Measurements from ENCODE around the gene FAM174C.

FAM174C gene

GRCh38 chr19:1226522-1227303 lies 48.6 kb upstream of the FAM174C start:
- H3K4me1 ChIP-seq (ENCODE audit: control insufficient read depth, insufficient read depth, low read length), result no peaks in the 10 kb centered on the region
- POLR2A ChIA-PET, result interaction anchor here (0.9 kb wide), 1 partner anchor 124 kb away, joined by 3 read pairs; no protein-coding TSS in a partner anchor
- peaks cover 0 to 66% of the 10 kb centered on the region in 2 experiments; a peak in 2 of 3 replicates for H3K36me3 ChIP-seq (ENCODE audit: control insufficient read depth in 2 of 2, insufficient read depth in 1 of 2, low read length in 2 of 2)
- H3K27ac ChIP-seq (ENCODE audit: extremely low read depth, low read depth, low read length), result no peak overlapping the region
- CTCF ChIA-PET, result no interaction called here
- H3K4me3 ChIP-seq (ENCODE audit: low read depth, low read length), result no peak overlapping the region
- TF ChIP-seq ZNF311 (tag by site-specific recombination; IDR thresholded peaks at IDR 0.05; ENCODE audit: borderline replicate concordance) (no peak), ZBTB8A (tag by site-specific recombination; IDR thresholded peaks at IDR 0.05) (no peak), ZNF449 (tag by site-specific recombination; IDR thresholded peaks at IDR 0.05) (peak; percentile 53), ZNF341 (tag by site-specific recombination; IDR thresholded peaks at IDR 0.05; ENCODE audit: low read depth) (no peak), ZNF133 (tag by site-specific recombination; IDR thresholded peaks at IDR 0.05) (no peak), TRIM28 (IDR thresholded peaks at IDR 0.05; ENCODE audit: borderline replicate concordance, low read length) (no peak), GLIS2 (tag by site-specific recombination; IDR thresholded peaks at IDR 0.05) (0 out of 2 replicates have a peak, but pooled peaks have one; percentile 3), KLF16 (tag by site-specific recombination; IDR thresholded peaks at IDR 0.05) (no peak), ZNF155 (tag by site-specific recombination; IDR thresholded peaks at IDR 0.05) (no peak), ZNF433 (tag by site-specific recombination; IDR thresholded peaks at IDR 0.05; ENCODE audit: low read depth) (no peak), SP7 (tag by site-specific recombination; IDR thresholded peaks at IDR 0.05) (no peak), ZNF391 (tag by site-specific recombination; IDR thresholded peaks at IDR 0.05; ENCODE audit: borderline replicate concordance, low read depth) (no peak), ZNF660 (tag by site-specific recombination; IDR thresholded peaks at IDR 0.05) (no peak), ZNF148 (tag by site-specific recombination; IDR thresholded peaks at IDR 0.05; ENCODE audit: borderline replicate concordance) (no peak), SALL2 (tag by site-specific recombination; IDR thresholded peaks at IDR 0.05; ENCODE audit: borderline replicate concordance) (no peak), HIC1 (tag by site-specific recombination; IDR thresholded peaks at IDR 0.05) (peak; percentile 64; the same call in 1 of the 2 replicates), KLF1 (tag by site-specific recombination; IDR thresholded peaks at IDR 0.05) (peak; percentile 65), MYNN (tag by site-specific recombination; IDR thresholded peaks at IDR 0.05; ENCODE audit: borderline replicate concordance) (no peak), ZNF768 (tag by site-specific recombination; IDR thresholded peaks at IDR 0.05) (no peak), ZBTB1 (tag by site-specific recombination; IDR thresholded peaks at IDR 0.05) (no peak), OVOL3 (tag by site-specific recombination; IDR thresholded peaks at IDR 0.05) (no peak), KLF8 (tag by site-specific recombination; IDR thresholded peaks at IDR 0.05) (peak; percentile 86), HOXA7 (CRISPR knock-in tag; IDR thresholded peaks at IDR 0.05; ENCODE audit: borderline replicate concordance) (no peak), KLF17 (tag by site-specific recombination; IDR thresholded peaks at IDR 0.05) (0 out of 2 replicates have a peak, but pooled peaks have one; percentile 11), ZNF600 (tag by site-specific recombination; IDR thresholded peaks at IDR 0.05) (0 out of 2 replicates have a peak, but pooled peaks have one; percentile 21), ZNF24 (tag by site-specific recombination; IDR thresholded peaks at IDR 0.05) (no peak), ZNF521 (tag by site-specific recombination; IDR thresholded peaks at IDR 0.05) (no peak)
- no peaks in the 10 kb centered on the region for H3K9me3 ChIP-seq (ENCODE audit: control insufficient read depth, insufficient read depth, low read depth, low read length)
